GM12878 (cell line): ENCODE results near the gene LDB2. TPM values are rescaled to one million over a fixed set of nuclear protein-coding genes. Genes with fewer than 3 reads are reported as not detected.

ENCODE experiments used
- ATAC-seq: fragments of 200-7000 bp; cut with Tn5 transposase; 3 replicates; pipeline ENCODE4 v1.9.1; 2020; ENCODE audit warnings: mild to moderate bottlenecking, moderate library complexity
- BruUV-seq: library from RNA; stranded (reverse); fragments of 400-500 nt; replicated peaks from 2 replicates; lab custom pipeline; 2021; lab: Mats Ljungman, UMichigan
- CTCF ChIA-PET: fragments of 300-600 bp; sonication (Branson Sonifier 250); formaldehyde crosslinking; extraction: SDS; loops from one replicate; lab custom pipeline; 2021; ENCODE audit warnings: inconsistent platforms; lab: Yijun Ruan, JAX
- POLR2A ChIA-PET: fragments of 350-600 bp; formaldehyde crosslinking; extraction: SDS; loops from one replicate; lab custom pipeline; 2021; ENCODE audit warnings: inconsistent platforms; lab: Charles Lee
- RAD21 ChIA-PET: fragments of 300-600 bp; sonication (Branson Sonifier 250); formaldehyde crosslinking; loops from one replicate; lab custom pipeline; 2023; ENCODE audit warnings: antibody characterized with exemption; ENCODE audit not compliant: unreplicated experiment; lab: Charles Lee
- SMC1A ChIA-PET: fragments of 300-600 bp; sonication (Branson Sonifier 250); formaldehyde crosslinking; loops from one replicate; lab custom pipeline; 2023; ENCODE audit not compliant: unreplicated experiment, uncharacterized antibody; lab: Charles Lee
- DNase-seq: peaks from one replicate; pipeline ENCODE4 v3.0.0-alpha.2; 2011; ENCODE audit warnings: low read depth, low spot score
- FAIRE-seq: peaks from 3 replicates; lab custom pipeline; 2011; peaks lifted over from hg19 to GRCh38; lab: Jason Lieb, UNC
- H2AFZ ChIP-seq: 2 replicates; pipeline ENCODE4 v1.6.0; 2011; ENCODE audit warnings: low read depth, low read length, control low read depth; ENCODE audit not compliant: control insufficient read depth
- H3K27ac ChIP-seq: 2 replicates; pipeline ENCODE4 v1.5.1; 2011; ENCODE audit warnings: control low read depth; ENCODE audit not compliant: control insufficient read depth, insufficient read depth
- H3K27me3 ChIP-seq, 2 experiments: replicated peaks in 1 of 2; 2 replicates each; pipeline versions ENCODE4 v1.6.0 to v1.6.1; 2011; ENCODE audit warnings: low read length in 1 of 2; ENCODE audit not compliant: control insufficient read depth in 2 of 2, insufficient read depth in 2 of 2
- H3K36me3 ChIP-seq, 2 experiments: 2 replicates each; pipeline ENCODE4 v1.5.1; 2011; ENCODE audit warnings: low read length in 1 of 2; ENCODE audit not compliant: control insufficient read depth in 2 of 2, insufficient read depth in 2 of 2
- H3K4me1 ChIP-seq: 2 replicates; pipeline ENCODE4 v1.6.1; 2011; ENCODE audit warnings: mild to moderate bottlenecking, low read length, moderate library complexity, mixed read lengths; ENCODE audit not compliant: control insufficient read depth, insufficient read depth
- H3K4me2 ChIP-seq: 2 replicates; pipeline ENCODE4 v1.6.0; 2011; ENCODE audit warnings: control low read depth; ENCODE audit not compliant: control insufficient read depth, insufficient read depth
- H3K4me3 ChIP-seq: fragments of 200-600 bp; sonication (generic); 2 replicates; pipeline ENCODE4 v1.5.1; 2016
- H3K79me2 ChIP-seq: 2 replicates; pipeline ENCODE4 v1.6.0; 2011; ENCODE audit warnings: low read length; ENCODE audit not compliant: control insufficient read depth, insufficient read depth
- H3K9ac ChIP-seq: 2 replicates; pipeline ENCODE4 v1.8.0; 2011; ENCODE audit warnings: low read length, control low read depth, mixed read lengths; ENCODE audit not compliant: control insufficient read depth, insufficient read depth
- H3K9me3 ChIP-seq: replicated peaks from 3 replicates; pipeline ENCODE4 v1.5.1; 2011; ENCODE audit warnings: mild to moderate bottlenecking, low read length; ENCODE audit not compliant: control insufficient read depth, insufficient read depth
- H4K20me1 ChIP-seq: 2 replicates; pipeline ENCODE4 v1.6.0; 2011; ENCODE audit not compliant: control insufficient read depth, insufficient read depth
- ATF2 ChIP-seq: IDR thresholded peaks from 2 replicates; pipeline ENCODE4 v1.6.1; 2012; ENCODE audit warnings: low read length, inconsistent platforms
- CBX5 ChIP-seq: sonication (generic); IDR thresholded peaks from 2 replicates; pipeline ENCODE4 v1.6.1; 2016; ENCODE audit warnings: low read depth, moderate library complexity, mild to moderate bottlenecking, inconsistent platforms
- CREM ChIP-seq: IDR thresholded peaks from 2 replicates; pipeline ENCODE4 v1.6.1; 2014; ENCODE audit warnings: antibody characterized with exemption, low read depth
- E2F8 ChIP-seq: fragments of 450-650 bp; IDR thresholded peaks from 2 replicates; pipeline ENCODE4 v1.6.1; 2018; ENCODE audit warnings: mild to moderate bottlenecking, low read depth, moderate library complexity; ENCODE audit not compliant: partially characterized antibody
- HDAC6 ChIP-seq: fragments of 200-600 bp; sonication (generic); IDR thresholded peaks from one replicate; pipeline ENCODE4 v1.8.0; 2017; ENCODE audit warnings: antibody characterized with exemption; ENCODE audit not compliant: unreplicated experiment
- HSF1 ChIP-seq: fragments of 150-350 bp; IDR thresholded peaks from 2 replicates; pipeline ENCODE4 v1.6.1; 2014; ENCODE audit warnings: mild to moderate bottlenecking, low read depth, low read length
- JUND ChIP-seq: IDR thresholded peaks from 2 replicates; pipeline ENCODE4 v1.6.1; 2012; ENCODE audit warnings: low read depth, mild to moderate bottlenecking, low read length, improper control_type of control experiment, moderate library complexity
- KDM1A ChIP-seq: fragments of 200-600 bp; sonication (generic); IDR thresholded peaks from 2 replicates; pipeline ENCODE4 v1.6.1; 2016; ENCODE audit warnings: borderline replicate concordance
- NBN ChIP-seq: fragments of 450-650 bp; IDR thresholded peaks from 2 replicates; pipeline ENCODE4 v1.6.1; 2016
- NFYB ChIP-seq: IDR thresholded peaks from 2 replicates; pipeline ENCODE4 v1.6.1; 2011; ENCODE audit warnings: low read depth, mild to moderate bottlenecking, low read length, improper control_type of control experiment, moderate library complexity; ENCODE audit not compliant: insufficient read depth
- NKRF ChIP-seq: fragments of 450-650 bp; conservative IDR thresholded peaks from 2 replicates; pipeline ENCODE4 v1.6.1; 2017; ENCODE audit warnings: mild to moderate bottlenecking, moderate library complexity
- POU2F2 ChIP-seq: IDR thresholded peaks from 3 replicates; pipeline ENCODE4 v1.6.1; 2011; ENCODE audit warnings: low read depth, mild to moderate bottlenecking, low read length, borderline replicate concordance
- SIX5 ChIP-seq: IDR thresholded peaks from 2 replicates; pipeline ENCODE4 v1.6.1; 2011; ENCODE audit warnings: mild to moderate bottlenecking, low read depth, low read length, moderate library complexity; ENCODE audit not compliant: severe bottlenecking
- TCF12 ChIP-seq: IDR thresholded peaks from 2 replicates; pipeline ENCODE4 v1.6.1; 2011; ENCODE audit warnings: low read depth, mild to moderate bottlenecking, low read length
- ZBTB33 ChIP-seq: fragments of 450-650 bp; IDR thresholded peaks from 2 replicates; pipeline ENCODE4 v1.6.1; 2017; ENCODE audit warnings: mild to moderate bottlenecking
- ZNF274 ChIP-seq: IDR thresholded peaks from one replicate; pipeline ENCODE4 v1.8.0; 2011; ENCODE audit not compliant: insufficient read length, insufficient read depth
- WGBS: methylation state at CpG from one replicate; pipeline ENCODE4 v1.1.6; 2016; ENCODE audit warnings: low lambda C conversion rate; ENCODE audit not compliant: insufficient replicate concordance, insufficient coverage; ENCODE audit errors: missing lambda C conversion rate; 5-methylcytosine and 5-hydroxymethylcytosine counted together
- in situ Hi-C: fragments of 300-500 bp; cut with MboI; formaldehyde crosslinking; loops from 9 replicates; pipeline ENCODE4 v1.14.3; 2018; ENCODE audit warnings: mixed read lengths
- intact Hi-C: fragments of 100-400 bp; cut with micrococcal nuclease; formaldehyde crosslinking; loops from one replicate; pipeline ENCODE4 v1.14.2; 2022; ENCODE audit not compliant: unreplicated experiment
- polyA plus RNA-seq, 11 experiments: library from polyadenylated mRNA; depleted of rRNA in 4 of 11; unstranded in 6 of 11; stranded (reverse) in 5 of 11; fragments of >200 nt; fragmentation: Nextera tagmentation in 4 of 11; fragmentation: Illumina TruSeq in 1 of 11; extraction: Ambion mirVana in 4 of 11; extraction: Trizol in 1 of 11; gene quantifications; 1 replicate in 1 of 11; 2 replicates in 10 of 11; pipeline versions ENCODE4 v1.2.1 to v1.2.3, GENCODE V29; 2011 to 2016; ENCODE audit warnings: inconsistent platforms in 2 of 11, missing spikeins in 2 of 11, low read depth in 1 of 11
- total RNA-seq, 4 experiments: library from RNA; depleted of rRNA in 3 of 4; stranded (reverse); fragments of >200 nt in 3 of 4; fragmentation: Illumina TruSeq in 1 of 4; extraction: Trizol in 1 of 4; gene quantifications; 2 replicates each; pipeline versions ENCODE4 v1.2.1 to v1.2.3, GENCODE V29; 2013 to 2021

Gene LDB2
- total and polyA plus RNA-seq, 10 of the 15 experiments (the other 5 are each of a cell fraction or from before 2014, with no cell fraction given), result 0.15 TPM; not detected in 9

- no peaks in the 10 kb centered on the region for H3K9me3 ChIP-seq
- H3K27ac ChIP-seq, result no peak overlapping the region
- H3K9ac ChIP-seq, result no peak overlapping the region
- no peak overlapping the region for H3K4me3 ChIP-seq
- intact Hi-C loops, result no loop called here
- POLR2A ChIA-PET, result no interaction called here
- ATAC-seq (no peak), FAIRE-seq (no peak), DNase-seq (no peak)
- no peak overlapping the region for H3K4me2 ChIP-seq
- H4K20me1 ChIP-seq, result no peaks in the 10 kb centered on the region
- RAD21 ChIA-PET, result no interaction called here
- no peaks in the 10 kb centered on the region for H3K79me2 ChIP-seq
- CTCF ChIA-PET, result no interaction called here
- no peaks in the 10 kb centered on the region for H3K4me1 ChIP-seq
- H2AFZ ChIP-seq, result no peak overlapping the region
- no peaks in the 10 kb centered on the region for H3K36me3 ChIP-seq
- in situ Hi-C loops, result no loop called here
- no peaks in the 10 kb centered on the region for H3K27me3 ChIP-seq
- SMC1A ChIA-PET, result no interaction called here
- BruUV-seq, result no TSS peak
- TF ChIP-seq ZNF274 (no peak), CBX5 (no peak), ZBTB33 (no peak), SIX5 (no peak), NBN (no peak), CREM (no peak), NFYB (no peak), JUND (no peak), TCF12 (no peak), E2F8 (no peak), NKRF (no peak), HDAC6 (no peak), KDM1A (no peak), HSF1 (no peak), POU2F2 (no peak), ATF2 (no peak)
- 20% methylated on average over 3 of the region's 3 CpGs for WGBS
Measured at GRCh38 chr4:16818005-16818404, 80.4 kb downstream of the LDB2 start.
